GM20000 (cell line): ENCODE measurements around the gene RAPH1.

ENCODE experiments used
- DNase-seq: peaks from one replicate; pipeline ENCODE4 v3.0.0; 2012; ENCODE audit warnings: low spot score
- CTCF ChIP-seq: IDR thresholded peaks from 2 replicates; pipeline ENCODE4 v1.5.1; 2012; ENCODE audit warnings: mild to moderate bottlenecking, control low read depth; ENCODE audit errors: extremely low read depth, missing control alignments

Gene RAPH1

GRCh38 chr2:203446071-203446481, 89.0 kb downstream of the RAPH1 start:
- no peak for TF ChIP-seq CTCF
- DNase-seq: no peak

- TF ChIP-seq CTCF: no peak
- DNase-seq: no peak
Observed at GRCh38 chr2:203444738-203445137, 90.4 kb downstream of the RAPH1 start.

- TF ChIP-seq CTCF: no peak
Observed at GRCh38 chr2:203442463-203442862, 92.6 kb downstream of the RAPH1 start.

GRCh38 chr2:203441463-203441862, 93.6 kb downstream of the RAPH1 start:
- no peak for DNase-seq
- no peak for TF ChIP-seq CTCF

More at GRCh38 chr2:203442463-203442862, 92.6 kb downstream of the RAPH1 start:
- no peak for DNase-seq

GRCh38 chr2:203440671-203441070, 94.4 kb downstream of the RAPH1 start:
- no peak for TF ChIP-seq CTCF

GRCh38 chr2:203438528-203438927, 96.6 kb downstream of the RAPH1 start:
- DNase-seq: no peak
- no peak for TF ChIP-seq CTCF

More at GRCh38 chr2:203440671-203441070, 94.4 kb downstream of the RAPH1 start:
- no peak for DNase-seq

- DNase-seq: no peak
- TF ChIP-seq CTCF: no peak
Observed at GRCh38 chr2:203437511-203437910, 97.6 kb downstream of the RAPH1 start.
